ENCODE measurements around the gene EPB41L4A.

- TF ChIP-seq CTCF (IDR thresholded peaks at IDR 0.05) (no peak), EP300 (IDR thresholded peaks at IDR 0.05) (no peak)
These were observed 226.2 kb downstream of the EPB41L4A start for GRCh38 chr5:112192866-112193265.
